H1 (cell line): ENCODE results near the gene MYD88. TPM values are rescaled to one million over a fixed set of nuclear protein-coding genes. Genes with fewer than 3 reads are reported as not detected.
A peak's percentile ranks its signal among the peaks of the same experiment; 100 is the strongest.

ENCODE experiments used
- CTCF ChIA-PET: fragments of 300-600 bp; sonication (Branson Sonifier 250); formaldehyde crosslinking; loops from one replicate; lab custom pipeline; 2021; ENCODE audit not compliant: partially characterized antibody; lab: Charles Lee
- POLR2A ChIA-PET: fragments of 300-600 bp; sonication (Branson Sonifier 250); formaldehyde crosslinking; loops from one replicate; lab custom pipeline; 2021; ENCODE audit warnings: inconsistent platforms; ENCODE audit not compliant: partially characterized antibody; lab: Charles Lee
- DNase-seq, 2 experiments: peaks; one replicate each; pipeline versions ENCODE4 v3.0.0 to v3.0.0-alpha.2; 2010 to 2022; ENCODE audit warnings: low spot score in 2 of 2, low read depth in 1 of 2, mixed read lengths in 1 of 2
- FAIRE-seq: peaks from 2 replicates; lab custom pipeline; 2011; peaks lifted over from hg19 to GRCh38; lab: Jason Lieb, UNC
- H2AFZ ChIP-seq: 2 replicates; pipeline ENCODE4 v1.8.1; 2012; ENCODE audit warnings: low read length, inconsistent platforms
- H2AK5ac ChIP-seq: 2 replicates; pipeline ENCODE4 v1.6.1; 2013; ENCODE audit warnings: low read depth, low read length
- H2BK120ac ChIP-seq: replicated peaks from 2 replicates; pipeline ENCODE3; 2013; ENCODE audit warnings: low read depth, low read length, inconsistent platforms
- H2BK12ac ChIP-seq: 2 replicates; pipeline ENCODE4 v1.6.1; 2013; ENCODE audit warnings: low read depth, low read length
- H2BK15ac ChIP-seq: 2 replicates; pipeline ENCODE4 v1.6.1; 2013; ENCODE audit warnings: low read length
- H2BK20ac ChIP-seq: 2 replicates; pipeline ENCODE4 v1.6.1; 2013; ENCODE audit warnings: low read length
- H2BK5ac ChIP-seq: 2 replicates; pipeline ENCODE4 v1.6.1; 2013; ENCODE audit warnings: low read depth, low read length
- H3K14ac ChIP-seq: 2 replicates; pipeline ENCODE4 v1.6.1; 2013; ENCODE audit warnings: inconsistent platforms; ENCODE audit not compliant: insufficient read length
- H3K18ac ChIP-seq: 2 replicates; pipeline ENCODE4 v1.6.1; 2013; ENCODE audit warnings: low read length; ENCODE audit errors: extremely low read depth
- H3K23ac ChIP-seq: 2 replicates; pipeline ENCODE4 v1.6.1; 2013; ENCODE audit warnings: inconsistent platforms; ENCODE audit not compliant: insufficient read length
- H3K23me2 ChIP-seq: 2 replicates; pipeline ENCODE4 v1.6.1; 2013; ENCODE audit warnings: low read depth, low read length
- H3K27ac ChIP-seq: 2 replicates; pipeline ENCODE4 v1.6.1; 2011; ENCODE audit warnings: low read depth, low read length, inconsistent platforms
- H3K27me3 ChIP-seq, 4 experiments: replicated peaks in 1 of 4; 1 replicate in 1 of 4; 2 replicates in 3 of 4; pipeline versions ENCODE4 v1.6.1 to v1.8.1; 2011 to 2013; ENCODE audit warnings: low read length in 3 of 4, mild to moderate bottlenecking in 3 of 4, inconsistent platforms in 2 of 4, mixed read lengths in 2 of 4, moderate library complexity in 1 of 4; ENCODE audit not compliant: control insufficient read depth in 3 of 4, insufficient read depth in 3 of 4; ENCODE audit errors: extremely low read depth in 1 of 4
- H3K36me3 ChIP-seq, 4 experiments: 2 replicates each; pipeline versions ENCODE4 v1.6.1 to v1.8.1; 2011 to 2013; ENCODE audit warnings: mild to moderate bottlenecking in 4 of 4, low read length in 3 of 4, moderate library complexity in 2 of 4, control low read depth in 1 of 4, inconsistent platforms in 1 of 4; ENCODE audit not compliant: insufficient read depth in 4 of 4, control insufficient read depth in 2 of 4
- H3K4ac ChIP-seq: replicated peaks from 2 replicates; pipeline ENCODE3; 2013; ENCODE audit warnings: low read length, low read depth, mixed read lengths, inconsistent platforms; ENCODE audit not compliant: insufficient read length
- H3K4me1 ChIP-seq, 4 experiments: replicated peaks in 1 of 4; 1 replicate in 1 of 4; 2 replicates in 3 of 4; pipeline versions ENCODE4 v1.6.1 to v1.8.1; 2011 to 2013; ENCODE audit warnings: low read length in 3 of 4, inconsistent platforms in 2 of 4, mixed read lengths in 1 of 4; ENCODE audit not compliant: insufficient read depth in 4 of 4, control insufficient read depth in 3 of 4
- H3K4me2 ChIP-seq, 2 experiments: 2 replicates each; pipeline versions ENCODE4 v1.6.1 to v1.8.1; 2011 to 2013; ENCODE audit warnings: low read depth in 2 of 2, low read length in 2 of 2, control low read depth in 1 of 2, inconsistent platforms in 1 of 2, mild to moderate bottlenecking in 1 of 2; ENCODE audit not compliant: insufficient read depth in 1 of 2
- H3K4me3 ChIP-seq, 4 experiments: fragments of 200-600, 300-600 bp in 1 of 4; sonication (generic), shearing (Covaris generic), sonication (Bioruptor Twin) in 1 of 4; 2 replicates each; pipeline versions ENCODE4 v1.5.1 to v1.8.1; 2011 to 2016; ENCODE audit warnings: low read length in 4 of 4, low read depth in 3 of 4, control low read depth in 2 of 4, inconsistent platforms in 2 of 4, mild to moderate bottlenecking in 2 of 4, mixed read lengths in 1 of 4, moderate library complexity in 1 of 4; ENCODE audit not compliant: insufficient read depth in 2 of 4; ENCODE audit errors: extremely low read depth in 1 of 4
- H3K56ac ChIP-seq: replicated peaks from 2 replicates; pipeline ENCODE3; 2013; ENCODE audit warnings: low read depth, mild to moderate bottlenecking, mixed read lengths, low read length, inconsistent platforms; ENCODE audit not compliant: insufficient read length
- H3K79me1 ChIP-seq: 2 replicates; pipeline ENCODE4 v1.6.1; 2013; ENCODE audit warnings: low read depth, low read length, control low read depth
- H3K79me2 ChIP-seq, 2 experiments: 2 replicates each; pipeline versions ENCODE4 v1.6.1 to v1.8.1; 2012 to 2013; ENCODE audit warnings: low read length in 2 of 2, mild to moderate bottlenecking in 2 of 2, inconsistent platforms in 1 of 2; ENCODE audit not compliant: insufficient read depth in 2 of 2, control insufficient read depth in 1 of 2
- H3K9ac ChIP-seq, 4 experiments: replicated peaks in 1 of 4; 1 replicate in 1 of 4; 2 replicates in 3 of 4; pipeline versions ENCODE4 v1.6.1 to v1.8.1; 2011 to 2013; ENCODE audit warnings: low read depth in 3 of 4, low read length in 3 of 4, control low read depth in 2 of 4, mild to moderate bottlenecking in 2 of 4, moderate library complexity in 2 of 4, inconsistent platforms in 1 of 4; ENCODE audit errors: extremely low read depth in 1 of 4
- H3K9me3 ChIP-seq, 2 experiments: 2 replicates each; pipeline versions ENCODE4 v1.6.1 to v1.8.1; 2012 to 2013; ENCODE audit warnings: mild to moderate bottlenecking in 2 of 2, moderate library complexity in 2 of 2, control low read depth in 1 of 2, inconsistent platforms in 1 of 2, low read depth in 1 of 2, low read length in 1 of 2, mixed read lengths in 1 of 2; ENCODE audit not compliant: insufficient read depth in 2 of 2
- H4K20me1 ChIP-seq, 2 experiments: replicated peaks in 1 of 2; 2 replicates each; pipeline versions ENCODE3 to v1.8.1; 2011 to 2013; ENCODE audit warnings: inconsistent platforms in 2 of 2, low read length in 2 of 2, mild to moderate bottlenecking in 1 of 2; ENCODE audit not compliant: insufficient read depth in 2 of 2, control insufficient read depth in 1 of 2
- H4K5ac ChIP-seq: 2 replicates; pipeline ENCODE4 v1.6.1; 2013; ENCODE audit warnings: low read length, low read depth, mixed read lengths, inconsistent platforms; ENCODE audit not compliant: insufficient read length
- H4K8ac ChIP-seq: 2 replicates; pipeline ENCODE4 v1.8.0; 2013; ENCODE audit warnings: mild to moderate bottlenecking, moderate library complexity, low read length, inconsistent platforms; ENCODE audit not compliant: insufficient read depth; ENCODE audit errors: extremely low read depth
- H4K91ac ChIP-seq: replicated peaks from 2 replicates; pipeline ENCODE3; 2013; ENCODE audit warnings: low read length, mixed read lengths, inconsistent platforms; ENCODE audit not compliant: insufficient read length
- BACH1 ChIP-seq: IDR thresholded peaks from 2 replicates; pipeline ENCODE4 v1.6.1; 2012; ENCODE audit warnings: low read length, improper control_type of control experiment
- CHD2 ChIP-seq: IDR thresholded peaks from 2 replicates; pipeline ENCODE4 v1.6.1; 2012; ENCODE audit warnings: low read length, improper control_type of control experiment
- CTBP2 ChIP-seq: IDR thresholded peaks from 2 replicates; pipeline ENCODE4 v1.7.0; 2011; ENCODE audit warnings: borderline replicate concordance, mild to moderate bottlenecking, moderate library complexity, mixed read lengths, low read length; ENCODE audit not compliant: insufficient read depth, insufficient read length
- EZH2 ChIP-seq: fragments of 200-600 bp; sonication (generic); IDR thresholded peaks from 2 replicates; pipeline ENCODE4 v1.7.1; 2012; ENCODE audit warnings: low read depth, mild to moderate bottlenecking, moderate library complexity, low read length, inconsistent platforms; ENCODE audit not compliant: severe bottlenecking
- GTF2F1 ChIP-seq: IDR thresholded peaks from 2 replicates; pipeline ENCODE4 v1.6.1; 2012; ENCODE audit warnings: low read depth, low read length, improper control_type of control experiment, borderline replicate concordance
- HDAC2 ChIP-seq, 2 experiments: fragments of 300-600 bp in 1 of 2; sonication (generic) in 1 of 2; IDR thresholded peaks; 2 replicates each; pipeline ENCODE4 v1.6.1; 2011 to 2012; ENCODE audit warnings: low read depth in 2 of 2, low read length in 2 of 2, mild to moderate bottlenecking in 2 of 2, moderate library complexity in 2 of 2, borderline replicate concordance in 1 of 2, inconsistent platforms in 1 of 2
- SP2 ChIP-seq: IDR thresholded peaks from 2 replicates; pipeline ENCODE4 v1.6.1; 2012; ENCODE audit warnings: mild to moderate bottlenecking, low read length, inconsistent platforms
- ZNF274 ChIP-seq: IDR thresholded peaks from 2 replicates; pipeline ENCODE4 v1.7.0; 2012; ENCODE audit warnings: low read length, borderline replicate concordance; ENCODE audit errors: extremely low read depth
- WGBS, 2 experiments: shearing (Covaris generic) in 1 of 2; methylation state at CpG; one replicate each; pipeline versions ENCODE4 v1.1.6 to v1.1.7; 2013 to 2015; ENCODE audit warnings: low lambda C conversion rate in 2 of 2, mixed read lengths in 2 of 2, inconsistent platforms in 1 of 2, low coverage in 1 of 2, missing lambda C conversion rate in 1 of 2; ENCODE audit not compliant: insufficient replicate concordance in 2 of 2, insufficient coverage in 1 of 2, insufficient read length in 1 of 2; ENCODE audit errors: extremely low coverage in 1 of 2, missing lambda C conversion rate in 1 of 2; 5-methylcytosine and 5-hydroxymethylcytosine counted together
- polyA plus RNA-seq, 7 experiments: library from polyadenylated mRNA; depleted of rRNA in 3 of 7; stranded (reverse) in 5 of 7; unstranded in 2 of 7; fragments of >200 nt in 5 of 7; fragments of 200-250 nt in 2 of 7; gene quantifications; 1 replicate in 5 of 7; 2 replicates in 1 of 7; 4 replicates in 1 of 7; pipeline versions ENCODE4 v1.2.1 to v1.2.3, GENCODE V29; 2011 to 2013; ENCODE audit warnings: missing spikeins in 2 of 7, mixed read lengths in 2 of 7
- total RNA-seq: library from RNA; stranded (reverse); fragmentation: NEBNext Ultra II Directional; extraction: Animal tissue kit (Norgen Biotek cat#: 25700); gene quantifications from 2 replicates; pipeline ENCODE4 v1.2.1, GENCODE V29; 2021
- TF ChIP-seq, protein P1 (sequence below): IDR thresholded peaks from 2 replicates; pipeline ENCODE4 v1.6.1; 2012; ENCODE audit warnings: low read length, inconsistent platforms

MYD88 gene
- total and polyA plus RNA-seq, 2 of the 8 experiments (the other 6 are each of a cell fraction or from before 2014, with no cell fraction given): 22.1 to 22.5 TPM

GRCh38 chr3:38095669-38096483, 42.6 kb upstream of the MYD88 start:
- Histone ChIP-seq H3K14ac (no peak overlapping the region), H3K79me2 (no peaks in the 10 kb centered on the region), H3K23ac (no peak overlapping the region), H3K36me3 (no peaks in the 10 kb centered on the region), H3K79me1 (no peaks in the 10 kb centered on the region), H4K5ac (no peak overlapping the region), H2BK12ac (no peak overlapping the region), H2AFZ (no peak overlapping the region), H3K18ac (no peak overlapping the region), H2BK20ac (no peak overlapping the region), H2AK5ac (no peak overlapping the region), H3K27ac (no peak overlapping the region), H3K4me3 (no peak overlapping the region), H4K91ac (peak overlapping the region; percentile 26), H3K4ac (no peak overlapping the region), H4K20me1 (no peaks in the 10 kb centered on the region), H3K4me1 (peaks cover 3 to 13% (median 4%) of the 10 kb centered on the region in 4 experiments; a peak in 6 of 7 replicates), H3K4me2 (no peak overlapping the region), H3K23me2 (no peaks in the 10 kb centered on the region), H4K8ac (no peak overlapping the region), H3K56ac (no peak overlapping the region), H3K9ac (no peak overlapping the region), H2BK5ac (no peak overlapping the region), H3K27me3 (peaks cover 0 to 2% (median 0%) of the 10 kb centered on the region in 4 experiments; a peak in 1 of 7 replicates), H3K9me3 (no peaks in the 10 kb centered on the region), H2BK15ac (no peak overlapping the region), H2BK120ac (no peak overlapping the region)
- FAIRE-seq: no peak
- ChIA-PET CTCF (interaction anchor here (0.6 to 4.0 kb wide), 4 partner anchors 13 to 99 kb away, joined by 3 to 10 read pairs (median 4); no protein-coding TSS in a partner anchor), POLR2A (no interaction called here)
- no peak for DNase-seq
- WGBS, 2 experiments: 94% methylated on average over 6 of the region's 6 CpGs; no CpG with 5 or more reads in 1 of the 2 experiments
- TF ChIP-seq SP2 (no peak), GTF2F1 (no peak), HDAC2 (IDR thresholded peaks at IDR 0.05; ENCODE audit: borderline replicate concordance in 1 of 2, low read depth in 2 of 2, low read length in 2 of 2) (no peak), CTBP2 (no peak), EZH2 (no peak), CHD2 (no peak), ZNF274 (no peak), BACH1 (no peak)
- TF ChIP-seq, protein P1, sequence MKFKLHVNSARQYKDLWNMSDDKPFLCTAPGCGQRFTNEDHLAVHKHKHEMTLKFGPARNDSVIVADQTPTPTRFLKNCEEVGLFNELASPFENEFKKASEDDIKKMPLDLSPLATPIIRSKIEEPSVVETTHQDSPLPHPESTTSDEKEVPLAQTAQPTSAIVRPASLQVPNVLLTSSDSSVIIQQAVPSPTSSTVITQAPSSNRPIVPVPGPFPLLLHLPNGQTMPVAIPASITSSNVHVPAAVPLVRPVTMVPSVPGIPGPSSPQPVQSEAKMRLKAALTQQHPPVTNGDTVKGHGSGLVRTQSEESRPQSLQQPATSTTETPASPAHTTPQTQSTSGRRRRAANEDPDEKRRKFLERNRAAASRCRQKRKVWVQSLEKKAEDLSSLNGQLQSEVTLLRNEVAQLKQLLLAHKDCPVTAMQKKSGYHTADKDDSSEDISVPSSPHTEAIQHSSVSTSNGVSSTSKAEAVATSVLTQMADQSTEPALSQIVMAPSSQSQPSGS: no peak
